Measurements from ENCODE around the gene RUSC1.

GRCh38 chr1:155309423-155310021, 11.2 kb upstream of the RUSC1 start:
- TF ChIP-seq CTCF (IDR thresholded peaks at IDR 0.05; ENCODE audit: extremely low read depth in 1 of 2, insufficient read depth in 1 of 2, low read depth in 1 of 2, low read length in 2 of 2) (peak in 1 of 2 donors; percentile 10), EZH2 (IDR thresholded peaks at IDR 0.05; ENCODE audit: borderline replicate concordance, low read depth, low read length, severe bottlenecking) (no peak), POLR2AphosphoS5 (IDR thresholded peaks at IDR 0.05; ENCODE audit: insufficient read depth, low read depth, low read length) (peak; percentile 82), POLR2A (IDR thresholded peaks at IDR 0.05; ENCODE audit: low read depth, low read length) (peak; percentile 67)

All from endothelial cell of umbilical vein (primary cell).